Stimulated activated CD4-positive, alpha-beta T cell treated with anti-CD3 and anti-CD28 coated beads, TNF-alpha, amount 100 ng/mL, for 48 hours (primary cell): Measurements from ENCODE around the gene SYT7.

Experiments used
- DNase-seq, 3 donors: peaks; one replicate each; pipeline ENCODE4 v3.0.0-alpha.2; 2020; ENCODE audit warnings: low read depth in 3 of 3

The SYT7 gene

GRCh38 chr11:61535998-61536675 is 44.7 kb downstream of the SYT7 start:
- no peak for DNase-seq

- no peak for DNase-seq
Observed at GRCh38 chr11:61534933-61535839, 45.7 kb downstream of the SYT7 start.

- DNase-seq = no peak
Observed at GRCh38 chr11:61534025-61534932, 46.6 kb downstream of the SYT7 start.

- DNase-seq = no peak
Observed at GRCh38 chr11:61533401-61533800, 47.5 kb downstream of the SYT7 start.

- DNase-seq = no peak
Observed at GRCh38 chr11:61533039-61533375, 47.9 kb downstream of the SYT7 start.

GRCh38 chr11:61532134-61533038 is 48.5 kb downstream of the SYT7 start:
- peak in 2 of 3 donors; percentile 19 to 27 for DNase-seq

- no peak for DNase-seq
Observed at GRCh38 chr11:61531044-61531443, 49.8 kb downstream of the SYT7 start.

- DNase-seq = no peak
Observed at GRCh38 chr11:61529537-61530225, 51.2 kb downstream of the SYT7 start.

GRCh38 chr11:61528114-61528513 is 52.8 kb downstream of the SYT7 start:
- no peak for DNase-seq

- DNase-seq = no peak
Observed at GRCh38 chr11:61526956-61527731, 53.7 kb downstream of the SYT7 start.

- DNase-seq = no peak
Observed at GRCh38 chr11:61526229-61526628, 54.6 kb downstream of the SYT7 start.

GRCh38 chr11:61524963-61525587 is 55.8 kb downstream of the SYT7 start:
- DNase-seq = no peak

- DNase-seq = no peak
Observed at GRCh38 chr11:61524446-61524845, 56.4 kb downstream of the SYT7 start.

- no peak for DNase-seq
Observed at GRCh38 chr11:61522881-61523280, 58.0 kb downstream of the SYT7 start.

- DNase-seq = no peak
Observed at GRCh38 chr11:61518032-61518795, 62.7 kb downstream of the SYT7 start.

GRCh38 chr11:61516675-61517572 is 64.0 kb downstream of the SYT7 start:
- peak; percentile 14 to 44 (median 36) for DNase-seq

GRCh38 chr11:61516191-61516590 is 64.7 kb downstream of the SYT7 start:
- no peak for DNase-seq
